Subcutaneous adipose tissue (tissue), 4 donors: Measurements from ENCODE around the gene MAD2L2. TPM values are rescaled to one million over a fixed set of nuclear protein-coding genes. Genes with fewer than 3 reads are reported as not detected.

Source experiments
- CTCF ChIP-seq: fragments of 450-650 bp; IDR thresholded peaks from one replicate; pipeline ENCODE4 v1.5.1; 2016; ENCODE audit warnings: low read depth, mild to moderate bottlenecking, control low read depth, antibody characterized with exemption, moderate library complexity
- total RNA-seq, 4 donors: library from RNA; depleted of rRNA; stranded (reverse); fragments of >200 nt; gene quantifications; one replicate each; pipeline ENCODE4 v1.1.0, GENCODE V29; 2016

Gene MAD2L2
- total RNA-seq, 4 donors from 2014 or later = 20.5 to 44.5 (median 25.8) TPM

GRCh38 chr1:11654939-11655808 lies 25.8 kb downstream of the MAD2L2 start:
- no peak for TF ChIP-seq CTCF

GRCh38 chr1:11654137-11654938 lies 26.6 kb downstream of the MAD2L2 start, which contains the start of the genes FBXO2 and FBXO44:
FBXO2 (minus strand) TSS chr1:11654429; CDS start chr1:11654340, 89 bp downstream.
FBXO44 (plus strand) TSS chr1:11654877; CDS start chr1:11655836, 959 bp downstream.
- TF ChIP-seq CTCF = no peak

DNA sequence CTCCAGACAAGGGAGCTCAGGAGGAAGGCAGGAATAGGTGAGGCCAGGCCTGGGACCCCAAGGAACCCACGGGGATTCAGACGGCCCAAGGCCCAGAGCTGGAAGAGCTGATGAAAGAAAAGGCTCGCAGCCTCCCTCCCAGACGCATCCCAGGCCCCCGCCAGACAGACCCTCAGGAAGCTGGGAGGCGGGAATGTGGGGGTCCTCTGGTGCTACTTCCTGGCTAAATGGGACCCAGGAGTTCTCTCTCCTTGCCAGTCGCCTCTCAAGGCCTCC lies 27.1 kb downstream of the MAD2L2 start:
- TF ChIP-seq CTCF = no peak

DNA sequence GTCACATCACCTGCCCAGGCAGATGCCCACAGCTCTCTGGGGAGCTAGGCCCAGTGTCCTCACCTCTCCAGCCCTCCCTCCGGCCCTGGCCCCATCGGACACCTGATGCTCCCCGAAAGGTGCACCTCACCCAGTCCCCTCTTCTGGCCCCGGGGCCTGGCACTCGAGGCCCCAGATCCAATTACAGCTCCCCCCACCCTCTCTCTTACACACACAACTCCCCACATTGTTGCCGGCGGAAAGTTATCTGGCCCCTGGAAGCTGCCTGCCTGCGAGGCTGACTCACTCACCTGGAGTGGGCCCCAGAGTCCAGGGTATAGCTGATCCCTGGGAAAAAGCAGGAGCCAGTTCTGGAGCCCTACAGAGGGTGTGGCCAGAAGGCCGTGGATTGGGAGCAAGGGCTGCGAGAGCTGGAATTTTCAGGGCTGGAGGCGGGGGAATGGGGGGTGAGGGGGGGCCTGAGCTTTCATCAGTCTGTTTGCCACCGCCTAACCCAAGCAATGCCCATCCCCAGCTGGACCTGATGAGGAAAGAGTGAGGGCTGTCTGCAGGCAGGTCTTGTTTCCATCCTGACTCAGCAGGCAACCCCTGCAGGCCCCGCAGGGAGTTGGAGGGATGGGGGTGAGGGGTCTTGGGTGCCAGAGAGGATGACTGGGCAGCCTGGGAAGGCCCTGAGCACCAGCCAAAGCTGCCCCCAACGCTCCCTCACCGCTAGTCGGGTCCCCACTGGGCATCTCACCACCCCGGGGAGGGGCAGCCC lies 27.7 kb downstream of the MAD2L2 start:
- no peak for TF ChIP-seq CTCF

DNA sequence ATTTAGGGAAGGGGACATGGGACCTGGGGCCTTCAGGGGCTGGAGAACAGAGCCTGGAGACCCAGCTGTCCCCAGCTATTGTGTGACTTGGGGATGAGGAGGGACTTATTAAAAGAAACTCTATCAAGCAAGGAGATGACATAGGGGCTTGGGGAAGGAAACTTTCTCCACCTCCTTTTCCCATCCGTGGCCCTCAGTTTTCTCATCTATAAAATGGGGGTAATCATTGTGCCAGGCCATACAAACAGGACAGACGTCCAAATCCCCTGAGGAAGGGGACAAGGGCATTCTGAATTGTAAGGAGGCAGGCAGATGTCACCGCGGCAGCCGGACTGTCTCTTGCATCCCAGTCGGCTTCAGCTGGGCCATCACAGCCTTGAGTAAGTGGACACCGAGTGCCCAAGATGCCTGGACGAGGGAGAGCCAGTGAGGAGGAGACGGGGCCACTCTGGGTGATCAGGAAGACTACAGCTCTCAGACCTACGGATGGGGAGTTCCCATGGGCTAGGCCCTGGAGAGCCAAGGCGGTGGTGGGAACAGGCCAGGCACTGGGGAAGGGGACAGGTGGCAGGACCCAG lies 28.7 kb downstream of the MAD2L2 start:
- TF ChIP-seq CTCF = no peak

DNA sequence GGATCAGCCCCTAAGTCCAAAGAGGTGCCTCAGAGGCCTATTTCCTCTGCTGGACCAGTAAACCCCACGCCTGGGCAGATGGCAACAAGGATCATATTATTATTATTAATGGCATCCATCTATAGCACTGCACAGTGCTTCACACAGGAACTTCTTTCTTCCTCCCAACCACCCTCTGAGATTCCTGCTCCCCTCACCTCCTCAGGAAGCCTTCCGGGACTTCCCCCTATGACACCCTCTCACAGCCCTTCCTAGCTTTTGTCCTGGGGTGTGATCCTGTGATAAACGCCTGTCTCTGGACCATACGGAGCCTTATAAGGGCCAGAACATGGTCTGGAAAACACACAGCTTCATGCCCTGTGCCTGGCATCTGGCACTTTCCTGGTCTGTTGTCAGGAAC lies 29.9 kb downstream of the MAD2L2 start:
- no peak for TF ChIP-seq CTCF
